GM12878 (cell line): ENCODE data around the gene AP1B1. TPM values are rescaled to one million over a fixed set of nuclear protein-coding genes. Genes with fewer than 3 reads are reported as not detected.

Experiments used
- CBX3 ChIP-seq: fragments of 200-600 bp; sonication (generic); IDR thresholded peaks from 2 replicates; pipeline ENCODE4 v1.6.1; 2016; ENCODE audit warnings: low read depth, borderline replicate concordance
- polyA plus RNA-seq, 11 experiments: library from polyadenylated mRNA; depleted of rRNA in 4 of 11; unstranded in 6 of 11; stranded (reverse) in 5 of 11; fragments of >200 nt; fragmentation: Nextera tagmentation in 4 of 11; fragmentation: Illumina TruSeq in 1 of 11; extraction: Ambion mirVana in 4 of 11; extraction: Trizol in 1 of 11; gene quantifications; 1 replicate in 1 of 11; 2 replicates in 10 of 11; pipeline versions ENCODE4 v1.2.1 to v1.2.3, GENCODE V29; 2011 to 2016; ENCODE audit warnings: inconsistent platforms in 2 of 11, missing spikeins in 2 of 11, low read depth in 1 of 11
- total RNA-seq, 4 experiments: library from RNA; depleted of rRNA in 3 of 4; stranded (reverse); fragments of >200 nt in 3 of 4; fragmentation: Illumina TruSeq in 1 of 4; extraction: Trizol in 1 of 4; gene quantifications; 2 replicates each; pipeline versions ENCODE4 v1.2.1 to v1.2.3, GENCODE V29; 2013 to 2021
- TF ChIP-seq, protein P1 (sequence below): fragments of 450-650 bp; formaldehyde crosslinking; IDR thresholded peaks from 2 replicates; pipeline ENCODE4 v1.4.0; 2020; ENCODE audit warnings: mild to moderate bottlenecking, moderate library complexity
- TF ChIP-seq, protein P2 (sequence below): IDR thresholded peaks from 2 replicates; pipeline ENCODE4 v1.6.1; 2012; ENCODE audit warnings: improper control_type of control experiment, low read depth, low read length; ENCODE audit not compliant: insufficient replicate concordance

The AP1B1 gene
- total and polyA plus RNA-seq, 10 of the 15 experiments (the other 5 are each of a cell fraction or from before 2014, with no cell fraction given): 2.1 to 98.6 (median 57.8) TPM

DNA sequence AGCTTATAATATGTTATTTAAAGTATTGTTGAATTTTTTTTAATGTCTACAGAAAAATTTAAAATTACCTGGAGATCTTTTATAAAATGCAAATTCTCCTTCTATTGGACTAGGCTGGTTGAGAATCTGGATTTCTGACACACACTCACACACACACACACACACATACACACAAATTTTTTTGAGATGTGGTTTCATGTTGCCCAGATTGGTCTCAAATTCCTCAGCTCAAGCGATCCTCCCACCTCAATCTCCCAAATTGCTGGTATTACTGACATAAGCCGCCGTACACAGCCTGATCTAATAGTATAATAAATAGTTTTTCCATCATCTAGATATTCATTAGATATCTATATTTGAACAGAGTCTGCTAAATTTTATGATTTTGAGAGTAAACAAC lies 45.5 kb upstream of the AP1B1 start (continued):
- TF ChIP-seq, protein P1, sequence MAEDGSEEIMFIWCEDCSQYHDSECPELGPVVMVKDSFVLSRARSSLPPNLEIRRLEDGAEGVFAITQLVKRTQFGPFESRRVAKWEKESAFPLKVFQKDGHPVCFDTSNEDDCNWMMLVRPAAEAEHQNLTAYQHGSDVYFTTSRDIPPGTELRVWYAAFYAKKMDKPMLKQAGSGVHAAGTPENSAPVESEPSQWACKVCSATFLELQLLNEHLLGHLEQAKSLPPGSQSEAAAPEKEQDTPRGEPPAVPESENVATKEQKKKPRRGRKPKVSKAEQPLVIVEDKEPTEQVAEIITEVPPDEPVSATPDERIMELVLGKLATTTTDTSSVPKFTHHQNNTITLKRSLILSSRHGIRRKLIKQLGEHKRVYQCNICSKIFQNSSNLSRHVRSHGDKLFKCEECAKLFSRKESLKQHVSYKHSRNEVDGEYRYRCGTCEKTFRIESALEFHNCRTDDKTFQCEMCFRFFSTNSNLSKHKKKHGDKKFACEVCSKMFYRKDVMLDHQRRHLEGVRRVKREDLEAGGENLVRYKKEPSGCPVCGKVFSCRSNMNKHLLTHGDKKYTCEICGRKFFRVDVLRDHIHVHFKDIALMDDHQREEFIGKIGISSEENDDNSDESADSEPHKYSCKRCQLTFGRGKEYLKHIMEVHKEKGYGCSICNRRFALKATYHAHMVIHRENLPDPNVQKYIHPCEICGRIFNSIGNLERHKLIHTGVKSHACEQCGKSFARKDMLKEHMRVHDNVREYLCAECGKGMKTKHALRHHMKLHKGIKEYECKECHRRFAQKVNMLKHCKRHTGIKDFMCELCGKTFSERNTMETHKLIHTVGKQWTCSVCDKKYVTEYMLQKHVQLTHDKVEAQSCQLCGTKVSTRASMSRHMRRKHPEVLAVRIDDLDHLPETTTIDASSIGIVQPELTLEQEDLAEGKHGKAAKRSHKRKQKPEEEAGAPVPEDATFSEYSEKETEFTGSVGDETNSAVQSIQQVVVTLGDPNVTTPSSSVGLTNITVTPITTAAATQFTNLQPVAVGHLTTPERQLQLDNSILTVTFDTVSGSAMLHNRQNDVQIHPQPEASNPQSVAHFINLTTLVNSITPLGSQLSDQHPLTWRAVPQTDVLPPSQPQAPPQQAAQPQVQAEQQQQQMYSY (CRISPR knock-in tag): no peak
- no peak for TF ChIP-seq CBX3
- TF ChIP-seq, protein P2, sequence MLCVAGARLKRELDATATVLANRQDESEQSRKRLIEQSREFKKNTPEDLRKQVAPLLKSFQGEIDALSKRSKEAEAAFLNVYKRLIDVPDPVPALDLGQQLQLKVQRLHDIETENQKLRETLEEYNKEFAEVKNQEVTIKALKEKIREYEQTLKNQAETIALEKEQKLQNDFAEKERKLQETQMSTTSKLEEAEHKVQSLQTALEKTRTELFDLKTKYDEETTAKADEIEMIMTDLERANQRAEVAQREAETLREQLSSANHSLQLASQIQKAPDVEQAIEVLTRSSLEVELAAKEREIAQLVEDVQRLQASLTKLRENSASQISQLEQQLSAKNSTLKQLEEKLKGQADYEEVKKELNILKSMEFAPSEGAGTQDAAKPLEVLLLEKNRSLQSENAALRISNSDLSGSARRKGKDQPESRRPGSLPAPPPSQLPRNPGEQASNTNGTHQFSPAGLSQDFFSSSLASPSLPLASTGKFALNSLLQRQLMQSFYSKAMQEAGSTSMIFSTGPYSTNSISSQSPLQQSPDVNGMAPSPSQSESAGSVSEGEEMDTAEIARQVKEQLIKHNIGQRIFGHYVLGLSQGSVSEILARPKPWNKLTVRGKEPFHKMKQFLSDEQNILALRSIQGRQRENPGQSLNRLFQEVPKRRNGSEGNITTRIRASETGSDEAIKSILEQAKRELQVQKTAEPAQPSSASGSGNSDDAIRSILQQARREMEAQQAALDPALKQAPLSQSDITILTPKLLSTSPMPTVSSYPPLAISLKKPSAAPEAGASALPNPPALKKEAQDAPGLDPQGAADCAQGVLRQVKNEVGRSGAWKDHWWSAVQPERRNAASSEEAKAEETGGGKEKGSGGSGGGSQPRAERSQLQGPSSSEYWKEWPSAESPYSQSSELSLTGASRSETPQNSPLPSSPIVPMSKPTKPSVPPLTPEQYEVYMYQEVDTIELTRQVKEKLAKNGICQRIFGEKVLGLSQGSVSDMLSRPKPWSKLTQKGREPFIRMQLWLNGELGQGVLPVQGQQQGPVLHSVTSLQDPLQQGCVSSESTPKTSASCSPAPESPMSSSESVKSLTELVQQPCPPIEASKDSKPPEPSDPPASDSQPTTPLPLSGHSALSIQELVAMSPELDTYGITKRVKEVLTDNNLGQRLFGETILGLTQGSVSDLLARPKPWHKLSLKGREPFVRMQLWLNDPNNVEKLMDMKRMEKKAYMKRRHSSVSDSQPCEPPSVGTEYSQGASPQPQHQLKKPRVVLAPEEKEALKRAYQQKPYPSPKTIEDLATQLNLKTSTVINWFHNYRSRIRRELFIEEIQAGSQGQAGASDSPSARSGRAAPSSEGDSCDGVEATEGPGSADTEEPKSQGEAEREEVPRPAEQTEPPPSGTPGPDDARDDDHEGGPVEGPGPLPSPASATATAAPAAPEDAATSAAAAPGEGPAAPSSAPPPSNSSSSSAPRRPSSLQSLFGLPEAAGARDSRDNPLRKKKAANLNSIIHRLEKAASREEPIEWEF: no peak
